H1 (cell line): ENCODE measurements around the gene SCG2. TPM values are rescaled to one million over a fixed set of nuclear protein-coding genes. Genes with fewer than 3 reads are reported as not detected.

ENCODE experiments used
- CTCF ChIA-PET: fragments of 300-600 bp; sonication (Branson Sonifier 250); formaldehyde crosslinking; loops from one replicate; lab custom pipeline; 2021; ENCODE audit not compliant: partially characterized antibody; lab: Charles Lee
- POLR2A ChIA-PET: fragments of 300-600 bp; sonication (Branson Sonifier 250); formaldehyde crosslinking; loops from one replicate; lab custom pipeline; 2021; ENCODE audit warnings: inconsistent platforms; ENCODE audit not compliant: partially characterized antibody; lab: Charles Lee
- DNase-seq, 2 experiments: peaks; one replicate each; pipeline versions ENCODE4 v3.0.0 to v3.0.0-alpha.2; 2010 to 2022; ENCODE audit warnings: low spot score in 2 of 2, low read depth in 1 of 2, mixed read lengths in 1 of 2
- FAIRE-seq: peaks from 2 replicates; lab custom pipeline; 2011; peaks lifted over from hg19 to GRCh38; lab: Jason Lieb, UNC
- H2AFZ ChIP-seq: 2 replicates; pipeline ENCODE4 v1.8.1; 2012; ENCODE audit warnings: low read length, inconsistent platforms
- H2AK5ac ChIP-seq: 2 replicates; pipeline ENCODE4 v1.6.1; 2013; ENCODE audit warnings: low read depth, low read length
- H2BK120ac ChIP-seq: replicated peaks from 2 replicates; pipeline ENCODE3; 2013; ENCODE audit warnings: low read depth, low read length, inconsistent platforms
- H2BK12ac ChIP-seq: 2 replicates; pipeline ENCODE4 v1.6.1; 2013; ENCODE audit warnings: low read depth, low read length
- H2BK15ac ChIP-seq: 2 replicates; pipeline ENCODE4 v1.6.1; 2013; ENCODE audit warnings: low read length
- H2BK20ac ChIP-seq: 2 replicates; pipeline ENCODE4 v1.6.1; 2013; ENCODE audit warnings: low read length
- H2BK5ac ChIP-seq: 2 replicates; pipeline ENCODE4 v1.6.1; 2013; ENCODE audit warnings: low read depth, low read length
- H3K14ac ChIP-seq: 2 replicates; pipeline ENCODE4 v1.6.1; 2013; ENCODE audit warnings: inconsistent platforms; ENCODE audit not compliant: insufficient read length
- H3K18ac ChIP-seq: 2 replicates; pipeline ENCODE4 v1.6.1; 2013; ENCODE audit warnings: low read length; ENCODE audit errors: extremely low read depth
- H3K23ac ChIP-seq: 2 replicates; pipeline ENCODE4 v1.6.1; 2013; ENCODE audit warnings: inconsistent platforms; ENCODE audit not compliant: insufficient read length
- H3K23me2 ChIP-seq: 2 replicates; pipeline ENCODE4 v1.6.1; 2013; ENCODE audit warnings: low read depth, low read length
- H3K27ac ChIP-seq: 2 replicates; pipeline ENCODE4 v1.6.1; 2011; ENCODE audit warnings: low read depth, low read length, inconsistent platforms
- H3K27me3 ChIP-seq, 4 experiments: replicated peaks in 1 of 4; 1 replicate in 1 of 4; 2 replicates in 3 of 4; pipeline versions ENCODE4 v1.6.1 to v1.8.1; 2011 to 2013; ENCODE audit warnings: low read length in 3 of 4, mild to moderate bottlenecking in 3 of 4, inconsistent platforms in 2 of 4, mixed read lengths in 2 of 4, moderate library complexity in 1 of 4; ENCODE audit not compliant: control insufficient read depth in 3 of 4, insufficient read depth in 3 of 4; ENCODE audit errors: extremely low read depth in 1 of 4
- H3K36me3 ChIP-seq, 4 experiments: 2 replicates each; pipeline versions ENCODE4 v1.6.1 to v1.8.1; 2011 to 2013; ENCODE audit warnings: mild to moderate bottlenecking in 4 of 4, low read length in 3 of 4, moderate library complexity in 2 of 4, control low read depth in 1 of 4, inconsistent platforms in 1 of 4; ENCODE audit not compliant: insufficient read depth in 4 of 4, control insufficient read depth in 2 of 4
- H3K4ac ChIP-seq: replicated peaks from 2 replicates; pipeline ENCODE3; 2013; ENCODE audit warnings: low read length, low read depth, mixed read lengths, inconsistent platforms; ENCODE audit not compliant: insufficient read length
- H3K4me1 ChIP-seq, 4 experiments: replicated peaks in 1 of 4; 1 replicate in 1 of 4; 2 replicates in 3 of 4; pipeline versions ENCODE4 v1.6.1 to v1.8.1; 2011 to 2013; ENCODE audit warnings: low read length in 3 of 4, inconsistent platforms in 2 of 4, mixed read lengths in 1 of 4; ENCODE audit not compliant: insufficient read depth in 4 of 4, control insufficient read depth in 3 of 4
- H3K4me2 ChIP-seq, 2 experiments: 2 replicates each; pipeline versions ENCODE4 v1.6.1 to v1.8.1; 2011 to 2013; ENCODE audit warnings: low read depth in 2 of 2, low read length in 2 of 2, control low read depth in 1 of 2, inconsistent platforms in 1 of 2, mild to moderate bottlenecking in 1 of 2; ENCODE audit not compliant: insufficient read depth in 1 of 2
- H3K4me3 ChIP-seq, 4 experiments: fragments of 200-600, 300-600 bp in 1 of 4; sonication (generic), shearing (Covaris generic), sonication (Bioruptor Twin) in 1 of 4; 2 replicates each; pipeline versions ENCODE4 v1.5.1 to v1.8.1; 2011 to 2016; ENCODE audit warnings: low read length in 4 of 4, low read depth in 3 of 4, control low read depth in 2 of 4, inconsistent platforms in 2 of 4, mild to moderate bottlenecking in 2 of 4, mixed read lengths in 1 of 4, moderate library complexity in 1 of 4; ENCODE audit not compliant: insufficient read depth in 2 of 4; ENCODE audit errors: extremely low read depth in 1 of 4
- H3K56ac ChIP-seq: replicated peaks from 2 replicates; pipeline ENCODE3; 2013; ENCODE audit warnings: low read depth, mild to moderate bottlenecking, mixed read lengths, low read length, inconsistent platforms; ENCODE audit not compliant: insufficient read length
- H3K79me1 ChIP-seq: 2 replicates; pipeline ENCODE4 v1.6.1; 2013; ENCODE audit warnings: low read depth, low read length, control low read depth
- H3K79me2 ChIP-seq, 2 experiments: 2 replicates each; pipeline versions ENCODE4 v1.6.1 to v1.8.1; 2012 to 2013; ENCODE audit warnings: low read length in 2 of 2, mild to moderate bottlenecking in 2 of 2, inconsistent platforms in 1 of 2; ENCODE audit not compliant: insufficient read depth in 2 of 2, control insufficient read depth in 1 of 2
- H3K9ac ChIP-seq, 4 experiments: replicated peaks in 1 of 4; 1 replicate in 1 of 4; 2 replicates in 3 of 4; pipeline versions ENCODE4 v1.6.1 to v1.8.1; 2011 to 2013; ENCODE audit warnings: low read depth in 3 of 4, low read length in 3 of 4, control low read depth in 2 of 4, mild to moderate bottlenecking in 2 of 4, moderate library complexity in 2 of 4, inconsistent platforms in 1 of 4; ENCODE audit errors: extremely low read depth in 1 of 4
- H3K9me3 ChIP-seq, 2 experiments: 2 replicates each; pipeline versions ENCODE4 v1.6.1 to v1.8.1; 2012 to 2013; ENCODE audit warnings: mild to moderate bottlenecking in 2 of 2, moderate library complexity in 2 of 2, control low read depth in 1 of 2, inconsistent platforms in 1 of 2, low read depth in 1 of 2, low read length in 1 of 2, mixed read lengths in 1 of 2; ENCODE audit not compliant: insufficient read depth in 2 of 2
- H4K20me1 ChIP-seq, 2 experiments: replicated peaks in 1 of 2; 2 replicates each; pipeline versions ENCODE3 to v1.8.1; 2011 to 2013; ENCODE audit warnings: inconsistent platforms in 2 of 2, low read length in 2 of 2, mild to moderate bottlenecking in 1 of 2; ENCODE audit not compliant: insufficient read depth in 2 of 2, control insufficient read depth in 1 of 2
- H4K5ac ChIP-seq: 2 replicates; pipeline ENCODE4 v1.6.1; 2013; ENCODE audit warnings: low read length, low read depth, mixed read lengths, inconsistent platforms; ENCODE audit not compliant: insufficient read length
- H4K8ac ChIP-seq: 2 replicates; pipeline ENCODE4 v1.8.0; 2013; ENCODE audit warnings: mild to moderate bottlenecking, moderate library complexity, low read length, inconsistent platforms; ENCODE audit not compliant: insufficient read depth; ENCODE audit errors: extremely low read depth
- H4K91ac ChIP-seq: replicated peaks from 2 replicates; pipeline ENCODE3; 2013; ENCODE audit warnings: low read length, mixed read lengths, inconsistent platforms; ENCODE audit not compliant: insufficient read length
- ASH2L ChIP-seq: fragments of 200-600, 300-600 bp; sonication (generic); IDR thresholded peaks from one replicate; pipeline ENCODE4 v1.7.1; 2017; ENCODE audit warnings: low read length
- BACH1 ChIP-seq: IDR thresholded peaks from 2 replicates; pipeline ENCODE4 v1.6.1; 2012; ENCODE audit warnings: low read length, improper control_type of control experiment
- BCL11A ChIP-seq, 2 experiments: IDR thresholded peaks; one replicate each; pipeline ENCODE4 v1.6.1; 2011; ENCODE audit warnings: low read depth in 2 of 2, low read length in 2 of 2, mild to moderate bottlenecking in 2 of 2
- CBX5 ChIP-seq: fragments of 300-800, 300-1000 bp; sonication (generic); IDR thresholded peaks from 2 replicates; pipeline ENCODE4 v1.7.1; 2016; ENCODE audit warnings: antibody characterized with exemption, low read length, low read depth
- CEBPB ChIP-seq: IDR thresholded peaks from 2 replicates; pipeline ENCODE4 v1.6.1; 2012; ENCODE audit warnings: low read depth, low read length
- CTBP2 ChIP-seq: IDR thresholded peaks from 2 replicates; pipeline ENCODE4 v1.7.0; 2011; ENCODE audit warnings: borderline replicate concordance, mild to moderate bottlenecking, moderate library complexity, mixed read lengths, low read length; ENCODE audit not compliant: insufficient read depth, insufficient read length
- GABPA ChIP-seq: IDR thresholded peaks from 2 replicates; pipeline ENCODE4 v1.6.1; 2011; ENCODE audit warnings: mild to moderate bottlenecking, low read length, moderate library complexity, borderline replicate concordance; ENCODE audit not compliant: insufficient read depth
- MAFK ChIP-seq: IDR thresholded peaks from 2 replicates; pipeline ENCODE4 v1.6.1; 2012; ENCODE audit warnings: low read depth, mild to moderate bottlenecking, improper control_type of control experiment, low read length
- POLR2A ChIP-seq, 2 experiments: IDR thresholded peaks; 1 replicate in 1 of 2; 2 replicates in 1 of 2; pipeline ENCODE4 v1.6.1; 2011; ENCODE audit warnings: low read depth in 2 of 2, low read length in 2 of 2, mild to moderate bottlenecking in 2 of 2; ENCODE audit errors: control extremely low read depth in 1 of 2
- RBBP5 ChIP-seq: IDR thresholded peaks from 2 replicates; pipeline ENCODE4 v1.7.1; 2012; ENCODE audit warnings: low read depth, mild to moderate bottlenecking, inconsistent platforms, low read length, moderate library complexity, borderline replicate concordance
- RXRA ChIP-seq: IDR thresholded peaks from 2 replicates; pipeline ENCODE4 v1.6.1; 2011; ENCODE audit warnings: low read depth, mild to moderate bottlenecking, low read length, moderate library complexity; ENCODE audit not compliant: insufficient read depth
- SP2 ChIP-seq: IDR thresholded peaks from 2 replicates; pipeline ENCODE4 v1.6.1; 2012; ENCODE audit warnings: mild to moderate bottlenecking, low read length, inconsistent platforms
- SP4 ChIP-seq: IDR thresholded peaks from 2 replicates; pipeline ENCODE4 v1.6.1; 2012; ENCODE audit warnings: low read length, inconsistent platforms
- SRF ChIP-seq: IDR thresholded peaks from 2 replicates; pipeline ENCODE4 v1.6.1; 2011; ENCODE audit warnings: mild to moderate bottlenecking, low read depth, low read length, moderate library complexity
- ZNF274 ChIP-seq: IDR thresholded peaks from 2 replicates; pipeline ENCODE4 v1.7.0; 2012; ENCODE audit warnings: low read length, borderline replicate concordance; ENCODE audit errors: extremely low read depth
- polyA plus RNA-seq, 7 experiments: library from polyadenylated mRNA; depleted of rRNA in 3 of 7; stranded (reverse) in 5 of 7; unstranded in 2 of 7; fragments of >200 nt in 5 of 7; fragments of 200-250 nt in 2 of 7; gene quantifications; 1 replicate in 5 of 7; 2 replicates in 1 of 7; 4 replicates in 1 of 7; pipeline versions ENCODE4 v1.2.1 to v1.2.3, GENCODE V29; 2011 to 2013; ENCODE audit warnings: missing spikeins in 2 of 7, mixed read lengths in 2 of 7
- total RNA-seq: library from RNA; stranded (reverse); fragmentation: NEBNext Ultra II Directional; extraction: Animal tissue kit (Norgen Biotek cat#: 25700); gene quantifications from 2 replicates; pipeline ENCODE4 v1.2.1, GENCODE V29; 2021
- TF ChIP-seq, protein P1 (sequence below): IDR thresholded peaks from 2 replicates; pipeline ENCODE4 v1.6.1; 2011; ENCODE audit warnings: low read length, improper control_type of control experiment

SCG2 gene
- total and polyA plus RNA-seq, 2 of the 8 experiments (the other 6 are each of a cell fraction or from before 2014, with no cell fraction given): 0.54 to 1.0 TPM

- ChIA-PET CTCF (interaction anchor here (1.0 kb wide), 1 partner anchor 21 kb away, joined by 4 read pairs; no protein-coding TSS in a partner anchor), POLR2A (no interaction called here)
- Histone ChIP-seq H3K23ac (no peak overlapping the region), H4K91ac (no peak overlapping the region), H2BK5ac (no peak overlapping the region), H3K23me2 (no peaks in the 10 kb centered on the region), H3K14ac (no peak overlapping the region), H3K4me2 (no peak overlapping the region), H2AK5ac (no peak overlapping the region), H3K79me1 (no peaks in the 10 kb centered on the region), H3K9me3 (no peaks in the 10 kb centered on the region), H2BK20ac (no peak overlapping the region), H2BK15ac (no peak overlapping the region), H3K27me3 (no peaks in the 10 kb centered on the region), H3K4me3 (no peak overlapping the region), H3K27ac (no peak overlapping the region), H3K36me3 (no peaks in the 10 kb centered on the region), H2AFZ (no peak overlapping the region), H4K20me1 (no peaks in the 10 kb centered on the region), H4K8ac (no peak overlapping the region), H3K79me2 (no peaks in the 10 kb centered on the region), H3K4ac (no peak overlapping the region), H3K4me1 (peaks cover 0 to 4% (median 3%) of the 10 kb centered on the region in 4 experiments; a peak in 2 of 7 replicates), H4K5ac (no peak overlapping the region), H2BK12ac (no peak overlapping the region), H3K56ac (no peak overlapping the region), H2BK120ac (no peak overlapping the region), H3K18ac (no peak overlapping the region), H3K9ac (no peak overlapping the region)
- FAIRE-seq (no peak), DNase-seq (no peak)
- no peak for TF ChIP-seq BACH1
- no peak for TF ChIP-seq SRF
- no peak for TF ChIP-seq CTBP2
- no peak for TF ChIP-seq MAFK
- no peak for TF ChIP-seq CEBPB
- no peak for TF ChIP-seq SP4
- no peak for TF ChIP-seq BCL11A (IDR thresholded peaks at IDR 0.05; ENCODE audit: low read depth in 2 of 2, low read length in 2 of 2)
- no peak for TF ChIP-seq POLR2A (IDR thresholded peaks at IDR 0.05; ENCODE audit: control extremely low read depth in 1 of 2, low read depth in 2 of 2, low read length in 2 of 2)
- TF ChIP-seq GABPA: no peak
- TF ChIP-seq ASH2L: no peak
- TF ChIP-seq SP2: no peak
- no peak for TF ChIP-seq CBX5
- no peak for TF ChIP-seq RXRA
- TF ChIP-seq RBBP5: no peak
- TF ChIP-seq ZNF274: no peak
- TF ChIP-seq, protein P1, sequence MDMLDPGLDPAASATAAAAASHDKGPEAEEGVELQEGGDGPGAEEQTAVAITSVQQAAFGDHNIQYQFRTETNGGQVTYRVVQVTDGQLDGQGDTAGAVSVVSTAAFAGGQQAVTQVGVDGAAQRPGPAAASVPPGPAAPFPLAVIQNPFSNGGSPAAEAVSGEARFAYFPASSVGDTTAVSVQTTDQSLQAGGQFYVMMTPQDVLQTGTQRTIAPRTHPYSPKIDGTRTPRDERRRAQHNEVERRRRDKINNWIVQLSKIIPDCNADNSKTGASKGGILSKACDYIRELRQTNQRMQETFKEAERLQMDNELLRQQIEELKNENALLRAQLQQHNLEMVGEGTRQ: no peak
These were observed 11.2 kb downstream of the SCG2 start for GRCh38 chr2:223590964-223591363.
